ENCODE measurements around the gene RNASE13.
"Not testable (repeated sequence)": the region's sequence is repeated elsewhere in the genome, so short reads cannot be mapped to it uniquely, and the experiment has no call there.

The RNASE13 gene

DNA sequence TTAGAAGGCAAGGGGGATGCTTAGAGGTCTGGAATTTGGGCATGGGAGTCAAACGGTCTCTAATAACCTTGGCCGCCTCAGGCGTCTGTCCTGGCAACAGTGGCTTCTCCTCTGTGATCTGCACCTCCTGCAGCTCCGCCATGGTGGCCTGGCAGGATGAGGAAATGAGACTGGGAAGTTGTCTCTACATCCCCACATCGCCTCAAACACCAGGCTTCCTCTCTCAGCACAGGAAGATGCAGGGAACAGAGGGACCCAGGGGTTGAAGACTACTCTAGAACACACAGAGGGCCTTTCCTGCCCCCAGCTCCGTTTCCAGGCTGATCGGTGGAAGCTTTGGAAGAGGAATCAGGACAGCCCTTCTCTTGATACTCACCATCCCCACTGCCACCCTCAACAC, 11.4 kb downstream of the RNASE13 start:
- no peak for DNase-seq (ENCODE audit: low read depth, low spot score)

- DNase-seq (ENCODE audit: low read depth, low spot score), result no peak
Measured at GRCh38 chr14:21022686-21023085, 11.9 kb downstream of the RNASE13 start.

GRCh38 chr14:21020977-21021545, 13.5 kb downstream of the RNASE13 start:
- DNase-seq (ENCODE audit: low read depth, low spot score), result no peak

- DNase-seq (ENCODE audit: low read depth, low spot score), result no peak
Measured at GRCh38 chr14:21019366-21019765, 15.2 kb downstream of the RNASE13 start.

DNA sequence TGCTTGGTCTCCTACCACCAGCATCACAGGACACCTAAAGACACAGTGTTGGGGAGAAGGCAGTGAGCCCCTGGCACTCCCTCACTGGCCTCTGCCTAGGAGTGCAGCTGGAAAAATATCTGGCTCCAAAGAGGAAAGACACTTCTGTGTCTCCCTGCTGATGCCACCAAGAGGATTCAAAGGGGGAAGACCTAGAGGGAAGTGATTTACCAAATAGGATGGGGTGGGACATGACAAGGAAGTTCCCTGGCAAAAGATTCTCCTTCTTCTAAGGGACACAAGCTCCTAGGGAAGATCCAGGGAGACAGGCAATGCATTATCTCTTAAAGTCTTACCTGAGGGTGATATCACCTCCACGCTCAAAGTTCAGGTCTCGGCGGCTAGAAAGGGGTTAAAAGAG, 15.8 kb downstream of the RNASE13 start:
- DNase-seq (ENCODE audit: low read depth, low spot score), result no peak

- no peak for DNase-seq (ENCODE audit: low read depth, low spot score)
Measured at GRCh38 chr14:21018286-21018685, 16.3 kb downstream of the RNASE13 start.

DNA sequence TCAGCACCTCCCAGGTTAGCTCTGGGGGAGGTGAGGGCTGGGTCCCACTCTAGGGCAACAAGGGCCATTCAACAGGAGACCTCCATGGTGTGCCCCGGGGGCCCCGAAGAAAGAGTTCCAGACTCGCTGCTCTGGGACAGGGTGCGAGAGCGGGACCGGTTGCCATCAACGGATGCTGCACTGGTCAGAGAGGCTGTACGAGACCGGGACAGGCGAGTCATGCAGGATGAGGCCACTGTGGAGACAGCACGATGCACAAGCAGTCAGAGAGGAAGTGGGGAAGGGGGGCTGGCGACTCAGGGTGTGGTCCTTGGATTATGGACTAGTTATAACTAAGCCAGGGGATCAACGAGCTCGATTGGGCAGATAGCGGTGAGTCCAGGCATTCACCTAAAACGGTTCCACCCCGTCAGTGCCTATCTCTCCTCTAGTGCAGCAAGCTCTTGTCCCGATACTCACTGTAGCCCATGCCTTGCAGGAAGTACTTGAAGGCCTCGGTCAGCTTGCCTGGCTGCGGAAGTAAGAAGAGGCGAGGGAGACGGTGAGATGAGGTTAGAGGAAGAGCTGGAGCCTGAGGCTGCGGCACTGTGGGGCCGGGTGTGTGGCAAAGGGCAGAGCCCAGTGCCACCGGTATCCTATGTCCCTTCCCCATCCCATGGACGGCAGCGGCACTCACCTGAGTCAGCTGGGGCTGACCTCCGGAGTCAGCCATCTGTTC, 16.9 kb downstream of the RNASE13 start:
- DNase-seq (ENCODE audit: low read depth, low spot score), result no peak

DNA sequence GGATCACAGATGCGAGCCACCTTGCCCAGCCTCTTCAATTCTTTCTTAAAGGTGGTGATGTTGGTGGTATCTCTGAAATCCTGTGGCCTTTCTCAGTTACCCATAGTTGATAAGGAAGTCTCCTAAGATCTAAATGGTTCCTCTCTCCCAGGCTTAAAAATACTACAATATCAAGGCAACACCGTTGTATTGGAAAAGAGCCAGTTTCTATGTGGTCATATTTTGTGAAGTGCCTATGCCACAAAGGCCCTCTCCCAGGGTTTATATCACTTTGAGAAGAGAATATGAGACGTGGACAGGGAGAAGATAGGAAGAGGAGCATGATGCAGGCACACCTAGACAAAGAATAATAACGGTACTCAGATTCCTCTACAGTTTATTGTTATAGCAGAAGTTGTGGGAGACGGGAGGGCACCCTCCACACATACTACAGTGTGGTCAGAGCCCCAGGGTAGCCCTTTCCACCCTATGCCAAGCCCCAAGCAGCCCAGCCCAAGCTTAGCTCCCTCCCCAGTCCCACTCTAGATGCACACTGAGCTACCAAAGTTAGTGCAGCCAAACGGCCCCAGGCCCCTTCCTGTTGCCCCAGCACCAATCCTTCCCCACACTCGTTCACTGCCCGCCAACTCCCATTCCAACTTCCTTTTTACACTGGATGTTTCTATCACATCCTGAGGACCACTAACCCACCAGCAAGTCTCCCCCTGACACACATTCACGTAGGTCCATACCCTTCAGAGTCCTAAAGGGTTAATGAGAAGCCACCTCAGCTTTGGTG, 18.0 kb downstream of the RNASE13 start:
- DNase-seq (ENCODE audit: low read depth, low spot score), result no peak

DNA sequence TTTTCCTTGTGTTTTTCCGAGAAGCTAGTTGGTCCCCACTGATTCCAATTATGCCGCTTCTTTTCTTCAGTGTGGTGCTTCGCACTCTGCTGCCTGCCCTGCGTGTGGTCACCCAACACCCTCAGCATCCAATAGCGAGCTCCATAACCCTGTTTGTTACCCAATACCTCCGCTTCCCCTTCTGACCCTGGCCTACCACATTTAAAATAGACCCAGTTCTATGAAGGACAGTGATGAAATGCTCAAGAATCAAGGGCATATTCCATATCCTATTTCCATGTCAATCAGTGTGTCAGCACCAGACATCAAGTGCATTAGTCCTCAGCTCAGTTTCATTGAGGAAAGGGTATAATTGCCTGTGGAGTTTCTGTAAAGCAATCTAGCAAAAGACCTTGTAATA, 19.3 kb downstream of the RNASE13 start:
- no peak for DNase-seq (ENCODE audit: low read depth, low spot score)

- no peak for DNase-seq (ENCODE audit: low read depth, low spot score)
Measured at GRCh38 chr14:21014761-21015190, 19.8 kb downstream of the RNASE13 start.

DNA sequence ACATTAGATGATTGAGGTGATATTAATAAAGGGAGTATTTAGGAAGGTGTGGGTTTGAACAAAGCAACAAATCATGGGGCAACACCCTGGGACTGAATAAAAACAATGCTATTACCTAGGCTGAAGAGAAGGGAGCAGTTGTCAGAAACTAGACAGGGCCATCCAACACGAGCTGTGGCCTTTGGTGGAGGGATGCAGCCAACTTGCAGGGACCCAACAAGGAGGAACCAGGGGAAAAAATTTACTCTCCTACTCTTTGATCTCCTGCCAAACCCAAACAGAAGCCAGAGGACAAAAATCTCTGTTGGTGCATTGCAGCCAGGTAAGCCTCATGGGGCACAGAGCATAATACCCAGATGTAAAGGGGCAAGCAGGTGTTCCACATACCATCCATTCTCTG, 23.5 kb downstream of the RNASE13 start:
- no peak for DNase-seq (ENCODE audit: low read depth, low spot score)

DNA sequence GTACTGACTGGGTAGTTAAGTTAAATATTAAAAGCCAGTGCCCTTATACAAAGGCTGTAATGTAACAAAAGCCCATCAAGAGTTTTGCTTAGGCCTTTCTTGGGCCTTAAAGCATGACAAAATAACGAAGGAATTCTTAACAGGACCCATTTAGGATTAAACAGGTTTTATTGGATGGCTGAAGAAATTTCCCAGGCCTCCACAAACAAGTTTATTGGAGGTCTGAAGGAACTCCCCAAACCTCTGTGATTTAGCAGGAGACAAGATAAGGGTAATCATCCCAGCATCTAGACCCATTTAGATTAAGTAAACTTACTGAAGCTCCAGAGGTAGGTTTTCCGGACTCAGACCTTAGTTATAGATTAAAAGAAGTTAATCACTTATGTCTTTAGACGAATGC, 24.9 kb downstream of the RNASE13 start:
- not testable (repeated sequence) for DNase-seq (ENCODE audit: low read depth, low spot score)

- DNase-seq (ENCODE audit: low read depth, low spot score), result no peak
Measured at GRCh38 chr14:21003788-21004346, 30.7 kb downstream of the RNASE13 start.

DNA sequence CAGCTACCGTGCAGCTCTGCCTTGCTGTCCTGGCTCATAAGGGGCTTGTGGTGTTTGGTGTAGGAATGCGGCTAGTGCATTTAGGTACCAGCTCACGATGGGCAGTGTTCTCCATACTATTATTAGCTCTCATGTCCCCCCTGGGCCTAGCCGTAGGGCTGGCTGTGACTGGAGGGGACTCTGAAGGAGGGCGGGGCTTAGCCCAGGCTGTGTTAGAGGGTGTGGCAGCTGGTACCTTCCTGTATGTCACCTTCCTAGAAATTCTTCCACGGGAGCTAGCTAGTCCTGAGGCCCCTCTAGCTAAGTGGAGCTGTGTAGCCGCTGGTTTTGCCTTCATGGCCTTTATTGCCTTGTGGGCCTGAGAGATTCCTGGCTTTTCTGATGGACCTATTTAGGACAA, 33.4 kb downstream of the RNASE13 start:
- DNase-seq (ENCODE audit: low read depth, low spot score), result no peak

- DNase-seq (ENCODE audit: low read depth, low spot score), result no peak
Measured at GRCh38 chr14:20999591-20999990, 35.0 kb downstream of the RNASE13 start.

DNA sequence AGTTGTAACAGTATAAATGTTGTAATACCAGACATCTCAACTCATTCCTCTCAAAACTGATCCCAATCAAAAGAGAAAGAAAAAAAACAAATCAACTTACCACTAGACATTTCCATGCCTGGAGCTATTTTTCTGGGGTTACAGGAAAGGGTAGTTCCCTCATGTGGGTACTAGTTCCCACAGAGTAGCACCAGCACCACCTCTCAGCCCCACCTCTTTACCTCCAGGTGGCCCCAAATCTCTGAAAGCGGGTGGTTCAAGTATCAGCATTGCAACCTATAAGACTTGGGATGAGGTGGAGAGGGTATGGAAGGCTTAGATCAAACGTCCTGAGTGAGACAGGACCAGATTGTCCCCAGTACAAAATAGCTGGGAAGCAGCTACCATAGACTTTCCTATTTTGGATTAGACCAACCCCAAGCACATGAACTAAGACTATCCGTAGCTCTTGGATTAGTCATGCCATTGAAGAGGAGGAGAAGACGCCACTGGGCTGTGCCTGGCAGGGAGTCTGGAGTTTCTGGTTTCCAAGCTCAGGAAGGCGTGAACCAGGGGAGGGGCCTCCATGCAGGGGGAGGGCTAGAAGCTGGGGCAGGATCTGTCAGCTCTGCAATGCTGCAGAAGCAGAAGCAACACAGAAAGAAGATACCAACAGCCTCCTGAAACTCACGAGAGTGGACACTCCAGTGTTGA, 35.8 kb downstream of the RNASE13 start, which contains the start of gene SLC39A2:
SLC39A2 (plus strand) TSS at position 620 of the 693 bp plus-strand sequence. CDS start 154 bp downstream, outside the sequence.
- DNase-seq (ENCODE audit: low read depth, low spot score), result no peak

- no peak for DNase-seq (ENCODE audit: low read depth, low spot score)
Measured at GRCh38 chr14:20998139-20998538, 36.5 kb downstream of the RNASE13 start.

- DNase-seq (ENCODE audit: low read depth, low spot score), result no peak
Measured at GRCh38 chr14:20997564-20997963, 37.0 kb downstream of the RNASE13 start.

DNA sequence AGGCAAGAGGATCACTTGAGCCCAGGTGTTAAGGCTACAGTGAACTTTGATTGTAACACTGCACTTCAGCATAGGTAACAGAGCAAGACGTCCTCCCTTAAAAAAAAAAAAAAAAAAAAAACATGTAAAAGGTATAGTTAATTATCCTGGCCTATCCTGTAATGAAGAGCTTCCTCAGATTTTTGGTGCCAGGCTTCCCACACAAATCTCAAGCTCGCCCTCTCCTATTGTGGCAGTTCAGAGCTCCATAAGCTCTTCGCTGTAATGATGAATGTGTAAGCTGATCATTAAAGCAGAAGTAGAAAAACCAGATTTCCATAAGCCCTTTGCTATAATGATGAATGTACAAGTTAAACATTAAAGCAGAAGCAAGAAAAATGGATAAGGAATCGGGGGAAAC, 37.5 kb downstream of the RNASE13 start:
- DNase-seq (ENCODE audit: low read depth, low spot score), result no peak

GRCh38 chr14:20996521-20996920, 38.1 kb downstream of the RNASE13 start:
- DNase-seq (ENCODE audit: low read depth, low spot score), result no peak

DNA sequence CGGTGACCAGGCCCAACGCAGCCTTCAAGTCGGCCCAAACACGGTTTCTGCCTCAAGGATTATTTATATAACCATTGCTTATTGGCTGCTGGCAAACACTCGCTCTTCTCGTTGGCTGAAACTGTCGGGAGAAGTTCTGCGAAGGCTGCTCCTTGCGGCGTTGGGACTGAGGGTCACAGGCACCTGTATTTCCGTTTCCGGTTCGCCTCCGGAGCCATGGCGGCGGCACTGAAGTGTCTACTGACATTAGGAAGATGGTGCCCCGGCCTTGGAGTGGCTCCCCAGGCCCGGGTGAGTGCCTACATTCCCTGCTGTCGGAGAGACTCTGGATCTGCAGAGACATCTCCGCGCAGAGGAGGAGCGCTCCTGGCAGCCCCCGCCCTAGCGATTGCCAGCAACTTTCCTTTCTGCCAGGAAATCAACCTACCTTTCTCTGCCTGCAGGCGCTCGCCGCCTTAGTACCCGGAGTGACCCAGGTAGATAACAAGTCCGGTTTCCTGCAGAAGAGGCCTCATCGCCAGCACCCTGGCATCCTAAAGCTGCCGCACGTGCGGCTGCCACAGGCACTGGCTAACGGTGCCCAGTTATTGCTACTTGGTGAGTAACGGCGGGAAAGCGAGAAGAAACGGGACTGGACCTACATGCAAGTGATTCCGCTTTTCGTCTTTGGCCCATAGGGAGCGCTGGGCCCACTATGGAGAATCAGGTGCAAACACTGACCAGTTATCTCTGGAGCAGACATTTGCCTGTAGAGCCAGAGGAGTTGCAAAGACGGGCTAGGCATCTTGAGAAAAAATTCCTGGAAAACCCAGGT, 44.6 kb downstream of the RNASE13 start, which contains the start of gene METTL17:
METTL17 (plus strand) TSS at position 194 of the 814 bp plus-strand sequence; CDS start at position 217, 23 bp downstream.
- DNase-seq (ENCODE audit: low read depth, low spot score), result peak; percentile 96
